ENCODE measurements around the gene HHATL. TPM values are rescaled to one million over a fixed set of nuclear protein-coding genes. Genes with fewer than 3 reads are reported as not detected.

The HHATL gene
- total RNA-seq, 2 experiments from 2014 or later, result not detected

DNA sequence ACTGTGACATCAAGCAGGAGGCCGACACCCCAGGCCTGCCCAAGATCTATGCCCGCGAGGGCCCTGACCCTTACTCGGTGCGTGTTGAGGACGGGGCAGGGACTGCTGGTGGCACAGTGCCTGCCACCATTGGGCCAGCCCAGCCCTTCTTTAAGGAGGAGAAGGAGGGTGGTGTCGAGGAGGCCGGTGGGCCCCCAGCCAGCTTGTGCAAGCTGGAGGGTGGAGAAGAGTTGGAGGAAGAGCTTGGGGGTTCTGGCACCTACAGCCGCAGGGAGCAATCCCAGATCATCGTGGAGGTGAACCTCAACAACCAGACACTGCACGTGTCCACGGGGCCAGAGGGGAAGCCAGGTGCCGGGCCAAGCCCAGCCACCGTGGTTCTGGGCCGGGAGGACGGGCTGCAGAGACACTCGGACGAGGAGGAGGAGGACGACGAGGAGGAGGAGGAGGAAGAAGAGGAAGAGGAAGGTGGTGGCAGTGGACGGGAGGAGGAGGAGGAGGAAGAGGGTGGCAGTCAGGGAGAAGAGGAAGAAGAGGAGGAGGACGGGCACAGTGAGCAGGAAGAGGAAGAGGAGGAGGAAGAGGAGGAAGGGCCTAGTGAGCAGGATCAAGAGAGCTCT is 43.7 kb downstream of the HHATL start:
- no TSS peak for BruUV-seq (replicated peaks)
- no peak overlapping the region for H3K4me3 ChIP-seq (ENCODE audit: low read depth, low read length, poor library complexity, severe bottlenecking)
- no peak overlapping the region for H3K27ac ChIP-seq (ENCODE audit: low read depth, low read length, poor library complexity, severe bottlenecking)
- no peaks in the 10 kb centered on the region for H3K9me3 ChIP-seq (ENCODE audit: low read length)
- H3K4me2 ChIP-seq (ENCODE audit: low read length), result no peak overlapping the region
- H2AFZ ChIP-seq (ENCODE audit: low read length), result no peak overlapping the region
- no peaks in the 10 kb centered on the region for H3K4me1 ChIP-seq (ENCODE audit: insufficient read depth, low read length, poor library complexity, severe bottlenecking)
- no peak for DNase-seq (ENCODE audit: low spot score)
- no peaks in the 10 kb centered on the region for H3K36me3 ChIP-seq (ENCODE audit: insufficient read depth, low read length)
- CTCF ChIA-PET (ENCODE audit: unreplicated experiment), result no interaction called here
- POLR2A ChIA-PET, result interaction anchor here (0.7 kb wide), 1 partner anchor 83 kb away, joined by 3 read pairs; no protein-coding TSS in a partner anchor
- H3K9me2 ChIP-seq (ENCODE audit: insufficient read depth, low read length), result no peaks in the 10 kb centered on the region
- intact Hi-C loops (cut with micrococcal nuclease; ENCODE audit: unreplicated experiment), result loop anchor here (10.0 kb wide), 1 partner anchor 86 kb away; no protein-coding TSS in a partner anchor
- no peaks in the 10 kb centered on the region for H4K20me1 ChIP-seq (ENCODE audit: insufficient read depth, low read length)
- TF ChIP-seq EZH2phosphoT487 (IDR thresholded peaks at IDR 0.05; ENCODE audit: borderline replicate concordance, low read depth, low read length), result no peak
- TF ChIP-seq, protein P1, sequence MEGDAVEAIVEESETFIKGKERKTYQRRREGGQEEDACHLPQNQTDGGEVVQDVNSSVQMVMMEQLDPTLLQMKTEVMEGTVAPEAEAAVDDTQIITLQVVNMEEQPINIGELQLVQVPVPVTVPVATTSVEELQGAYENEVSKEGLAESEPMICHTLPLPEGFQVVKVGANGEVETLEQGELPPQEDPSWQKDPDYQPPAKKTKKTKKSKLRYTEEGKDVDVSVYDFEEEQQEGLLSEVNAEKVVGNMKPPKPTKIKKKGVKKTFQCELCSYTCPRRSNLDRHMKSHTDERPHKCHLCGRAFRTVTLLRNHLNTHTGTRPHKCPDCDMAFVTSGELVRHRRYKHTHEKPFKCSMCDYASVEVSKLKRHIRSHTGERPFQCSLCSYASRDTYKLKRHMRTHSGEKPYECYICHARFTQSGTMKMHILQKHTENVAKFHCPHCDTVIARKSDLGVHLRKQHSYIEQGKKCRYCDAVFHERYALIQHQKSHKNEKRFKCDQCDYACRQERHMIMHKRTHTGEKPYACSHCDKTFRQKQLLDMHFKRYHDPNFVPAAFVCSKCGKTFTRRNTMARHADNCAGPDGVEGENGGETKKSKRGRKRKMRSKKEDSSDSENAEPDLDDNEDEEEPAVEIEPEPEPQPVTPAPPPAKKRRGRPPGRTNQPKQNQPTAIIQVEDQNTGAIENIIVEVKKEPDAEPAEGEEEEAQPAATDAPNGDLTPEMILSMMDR (conservative IDR thresholded peaks at IDR 0.05; ENCODE audit: low read length), result no peak
- no peaks in the 10 kb centered on the region for H3K79me2 ChIP-seq (ENCODE audit: insufficient read depth, low read depth, low read length)

DNA sequence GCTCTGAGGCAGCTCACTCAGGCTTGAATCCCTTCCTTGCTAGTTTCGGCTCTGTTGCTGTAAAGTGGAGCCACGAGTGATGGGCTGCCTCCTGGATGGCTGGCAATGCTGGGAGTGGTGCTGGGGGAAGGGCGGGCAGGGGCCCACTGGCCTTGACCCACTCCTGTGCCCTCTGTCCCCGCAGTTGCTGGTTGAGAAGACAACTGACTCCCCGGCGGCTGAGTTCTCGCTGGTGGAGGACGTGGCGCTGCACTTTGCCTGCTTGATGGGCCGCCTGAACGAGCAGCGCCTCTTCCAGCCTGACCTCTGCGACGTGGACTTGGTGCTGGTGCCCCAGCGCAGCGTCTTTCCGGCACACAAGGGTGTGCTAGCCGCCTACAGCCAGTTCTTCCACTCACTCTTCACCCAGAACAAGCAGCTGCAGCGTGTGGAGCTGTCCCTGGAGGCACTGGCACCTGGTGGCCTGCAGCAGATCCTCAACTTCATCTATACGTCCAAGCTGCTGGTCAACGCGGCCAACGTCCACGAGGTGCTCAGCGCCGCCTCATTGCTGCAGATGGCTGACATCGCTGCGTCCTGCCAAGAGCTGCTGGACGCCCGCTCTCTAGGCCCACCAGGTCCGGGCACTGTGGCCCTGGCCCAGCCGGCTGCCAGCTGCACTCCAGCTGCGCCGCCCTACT is 44.4 kb downstream of the HHATL start:
- CTCF ChIA-PET (ENCODE audit: unreplicated experiment), result no interaction called here

DNA sequence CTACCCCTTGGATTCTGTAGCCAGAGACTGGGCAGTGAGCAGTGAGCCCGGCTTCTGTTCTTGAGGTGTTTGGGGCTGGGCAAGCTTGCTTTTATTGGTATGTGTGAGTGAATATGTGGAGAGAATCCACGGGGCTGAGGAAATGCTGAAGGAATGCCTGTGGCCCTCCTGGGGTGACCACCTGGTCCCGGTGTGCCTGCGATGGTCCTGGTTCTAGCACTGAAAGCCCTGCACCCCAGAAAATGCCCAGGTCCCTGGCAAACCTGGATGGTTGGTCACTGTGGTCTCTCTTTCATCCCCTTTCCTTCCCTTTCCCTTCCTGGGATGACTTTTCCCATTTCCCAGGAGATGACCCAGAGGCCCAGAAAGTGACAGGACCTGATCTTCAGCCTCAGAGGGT is 44.9 kb downstream of the HHATL start:
- CTCF ChIA-PET (ENCODE audit: unreplicated experiment), result no interaction called here
- H3K27ac ChIP-seq (ENCODE audit: low read depth, low read length, poor library complexity, severe bottlenecking), result no peak overlapping the region
- no peaks in the 10 kb centered on the region for H3K9me2 ChIP-seq (ENCODE audit: insufficient read depth, low read length)
- H3K4me3 ChIP-seq (ENCODE audit: low read depth, low read length, poor library complexity, severe bottlenecking), result no peak overlapping the region
- no peak overlapping the region for H3K4me2 ChIP-seq (ENCODE audit: low read length)
- DNase-seq (ENCODE audit: low spot score), result no peak
- H3K4me1 ChIP-seq (ENCODE audit: insufficient read depth, low read length, poor library complexity, severe bottlenecking), result peaks cover 5% of the 10 kb centered on the region
- no peaks in the 10 kb centered on the region for H3K79me2 ChIP-seq (ENCODE audit: insufficient read depth, low read depth, low read length)
- TF ChIP-seq, protein P1 (conservative IDR thresholded peaks at IDR 0.05; ENCODE audit: low read length), result no peak
- TF ChIP-seq EZH2phosphoT487 (IDR thresholded peaks at IDR 0.05; ENCODE audit: borderline replicate concordance, low read depth, low read length), result no peak
- no peaks in the 10 kb centered on the region for H4K20me1 ChIP-seq (ENCODE audit: insufficient read depth, low read length)
- no peaks in the 10 kb centered on the region for H3K9me3 ChIP-seq (ENCODE audit: low read length)
- no peak overlapping the region for H2AFZ ChIP-seq (ENCODE audit: low read length)
- BruUV-seq (replicated peaks), result no TSS peak
- POLR2A ChIA-PET, result no interaction called here
- intact Hi-C loops (cut with micrococcal nuclease; ENCODE audit: unreplicated experiment), result loop anchor here (10.0 kb wide), 1 partner anchor 87 kb away; no protein-coding TSS in a partner anchor
- no peaks in the 10 kb centered on the region for H3K36me3 ChIP-seq (ENCODE audit: insufficient read depth, low read length)

More for the DNA sequence above, 44.4 kb downstream of the HHATL start:
- no peaks in the 10 kb centered on the region for H3K36me3 ChIP-seq (ENCODE audit: insufficient read depth, low read length)
- H3K4me3 ChIP-seq (ENCODE audit: low read depth, low read length, poor library complexity, severe bottlenecking), result no peak overlapping the region
- H3K9me2 ChIP-seq (ENCODE audit: insufficient read depth, low read length), result no peaks in the 10 kb centered on the region
- no peak overlapping the region for H3K4me2 ChIP-seq (ENCODE audit: low read length)
- no peak overlapping the region for H3K27ac ChIP-seq (ENCODE audit: low read depth, low read length, poor library complexity, severe bottlenecking)
- POLR2A ChIA-PET, result no interaction called here
- H2AFZ ChIP-seq (ENCODE audit: low read length), result no peak overlapping the region
- H3K79me2 ChIP-seq (ENCODE audit: insufficient read depth, low read depth, low read length), result no peaks in the 10 kb centered on the region
- peaks cover under 1% of the 10 kb centered on the region for H3K4me1 ChIP-seq (ENCODE audit: insufficient read depth, low read length, poor library complexity, severe bottlenecking)
- TF ChIP-seq EZH2phosphoT487 (IDR thresholded peaks at IDR 0.05; ENCODE audit: borderline replicate concordance, low read depth, low read length), result no peak
- H3K9me3 ChIP-seq (ENCODE audit: low read length), result no peaks in the 10 kb centered on the region
- no TSS peak for BruUV-seq (replicated peaks)
- no peaks in the 10 kb centered on the region for H4K20me1 ChIP-seq (ENCODE audit: insufficient read depth, low read length)
- no peak for DNase-seq (ENCODE audit: low spot score)
- intact Hi-C loops (cut with micrococcal nuclease; ENCODE audit: unreplicated experiment), result loop anchor here (10.0 kb wide), 1 partner anchor 87 kb away; no protein-coding TSS in a partner anchor
